ENCODE results near the gene SPOCK3.
"Not testable (repeated sequence)": the region's sequence is repeated elsewhere in the genome, so short reads cannot be mapped to it uniquely, and the experiment has no call there.

SPOCK3 gene

GRCh38 chr4:167031534-167032156 lies 202.6 kb downstream of the SPOCK3 start:
- DNase-seq = no peak

- DNase-seq = no peak
These were observed 205.3 kb downstream of the SPOCK3 start for GRCh38 chr4:167028976-167029375.

DNA sequence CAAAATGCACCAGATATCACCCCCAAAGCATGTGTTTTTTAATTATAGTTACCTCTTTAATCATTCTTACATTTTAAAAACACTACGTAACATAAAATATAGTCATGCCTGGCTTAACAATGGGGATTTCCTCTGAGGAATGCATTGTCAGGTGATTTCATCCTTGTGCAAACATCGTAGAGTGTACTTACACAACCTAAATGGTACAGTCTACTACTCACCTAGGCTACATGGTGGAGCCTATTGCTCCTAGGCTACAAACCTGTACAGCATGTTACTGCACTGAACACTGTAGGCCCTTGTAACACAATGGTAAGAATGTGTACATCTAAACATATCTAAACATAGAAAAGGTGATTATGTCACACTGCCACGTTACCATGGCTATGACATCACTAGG lies 208.6 kb downstream of the SPOCK3 start:
- DNase-seq = no peak

DNA sequence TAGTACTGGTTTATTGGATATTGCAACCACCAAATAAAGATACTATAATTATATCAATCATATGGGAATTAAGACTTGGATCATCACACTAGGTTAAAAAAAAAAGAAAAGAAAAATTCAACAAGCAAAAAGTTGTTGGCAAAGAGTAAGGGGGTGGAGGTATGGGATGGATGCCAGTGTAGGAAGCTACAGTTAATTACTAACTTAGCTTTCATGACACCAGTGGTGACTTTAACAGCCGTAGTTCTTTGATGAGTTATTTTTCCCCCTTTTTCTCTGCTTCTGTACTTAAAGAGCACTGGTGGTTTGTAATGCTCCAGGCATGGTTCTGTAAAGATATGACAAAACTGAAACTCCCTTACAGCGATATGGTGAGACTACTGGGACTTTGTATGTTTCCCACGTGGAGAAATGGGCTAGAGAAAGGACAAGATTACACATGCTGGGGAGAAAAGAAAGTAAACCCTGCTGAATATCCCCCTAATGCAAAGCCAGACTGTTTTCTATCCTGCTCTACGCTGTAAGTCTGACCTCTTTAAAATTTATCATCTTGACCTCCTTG lies 210.8 kb downstream of the SPOCK3 start:
- no peak for DNase-seq

DNA sequence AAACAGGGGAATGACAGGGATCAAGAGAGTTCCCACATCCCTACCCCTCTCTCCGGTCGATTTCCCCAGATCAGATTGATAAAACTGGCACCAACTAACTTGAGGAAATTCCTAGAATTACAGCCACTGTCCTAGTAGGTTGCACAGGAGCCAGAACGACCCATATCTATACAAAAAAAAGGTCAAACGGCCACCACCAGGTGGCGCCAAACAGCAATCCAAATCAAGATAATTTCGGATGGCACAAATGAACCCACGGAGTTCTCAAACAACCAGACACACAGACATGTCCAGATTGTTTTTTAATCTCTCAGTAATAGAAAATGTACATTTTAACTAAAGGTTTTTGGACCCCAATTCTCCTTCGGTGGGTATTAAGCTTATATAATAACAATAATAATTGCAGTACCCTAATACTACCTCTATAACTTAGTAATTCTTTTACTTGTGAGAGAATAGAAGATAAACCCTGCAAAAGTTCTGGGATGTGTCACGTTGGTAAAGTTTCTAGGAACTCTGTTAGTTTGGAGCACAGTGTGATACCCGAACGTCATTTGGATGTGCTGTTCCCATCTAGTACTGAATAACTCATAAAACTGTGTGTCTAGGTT lies 212.6 kb downstream of the SPOCK3 start:
- DNase-seq = peak; percentile 17

DNA sequence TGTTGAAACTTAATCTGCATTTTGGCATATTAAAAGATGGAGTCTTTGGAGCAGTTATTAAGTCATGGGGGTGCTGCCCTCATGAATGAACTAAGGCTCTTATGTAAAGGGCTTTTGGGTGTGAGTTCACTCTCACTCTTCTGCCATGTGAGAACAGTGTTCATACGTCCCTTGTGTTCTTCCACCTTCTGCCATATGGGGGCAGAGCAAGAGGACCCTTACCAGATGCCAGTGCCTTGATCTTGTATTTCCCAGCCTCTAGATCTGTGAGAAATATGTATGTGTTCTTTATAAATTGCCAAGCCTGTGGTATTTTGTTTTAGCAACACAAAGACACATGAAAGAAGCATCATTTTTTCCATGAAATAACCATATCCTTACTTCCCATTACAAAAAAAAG lies 213.9 kb downstream of the SPOCK3 start:
- DNase-seq = no peak

- DNase-seq = no peak
These were observed 219.3 kb downstream of the SPOCK3 start for GRCh38 chr4:167014944-167015343.

- DNase-seq = no peak
These were observed 231.0 kb downstream of the SPOCK3 start for GRCh38 chr4:167003326-167003725.

DNA sequence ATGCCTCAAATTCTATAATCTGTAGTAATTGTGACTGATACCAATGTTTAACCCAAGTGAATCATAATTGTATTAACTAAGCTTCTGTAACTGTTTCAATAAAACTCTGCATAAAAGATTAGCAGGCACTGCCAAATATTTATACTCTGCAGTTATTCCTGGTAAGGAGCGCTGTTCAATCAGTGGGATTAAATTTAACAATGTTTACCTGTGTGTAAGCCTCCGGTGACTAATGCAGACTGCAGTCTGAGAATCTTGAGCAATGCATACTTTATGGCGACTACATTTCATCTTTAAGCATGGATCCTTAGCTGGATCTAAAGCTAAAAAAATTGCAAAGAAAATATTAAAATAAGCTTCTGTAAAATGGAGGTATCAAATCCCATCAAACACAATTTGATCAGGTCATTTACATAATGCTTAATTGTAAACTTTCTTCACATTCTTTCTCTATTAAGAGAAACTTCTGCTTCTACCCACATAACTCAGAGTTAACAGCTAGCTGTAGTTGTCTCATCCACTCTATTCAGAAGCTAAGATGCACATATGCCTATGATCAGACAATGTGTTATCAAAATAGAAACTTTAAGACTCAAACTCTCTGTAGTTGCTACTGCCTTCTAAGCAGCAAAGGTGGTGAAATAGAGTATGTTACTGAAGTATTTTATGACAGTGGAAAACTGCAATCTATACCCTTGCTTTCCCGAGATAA lies 234.0 kb downstream of the SPOCK3 start:
- no peak for DNase-seq

GRCh38 chr4:166996216-166996615 lies 238.1 kb downstream of the SPOCK3 start:
- DNase-seq = no peak

DNA sequence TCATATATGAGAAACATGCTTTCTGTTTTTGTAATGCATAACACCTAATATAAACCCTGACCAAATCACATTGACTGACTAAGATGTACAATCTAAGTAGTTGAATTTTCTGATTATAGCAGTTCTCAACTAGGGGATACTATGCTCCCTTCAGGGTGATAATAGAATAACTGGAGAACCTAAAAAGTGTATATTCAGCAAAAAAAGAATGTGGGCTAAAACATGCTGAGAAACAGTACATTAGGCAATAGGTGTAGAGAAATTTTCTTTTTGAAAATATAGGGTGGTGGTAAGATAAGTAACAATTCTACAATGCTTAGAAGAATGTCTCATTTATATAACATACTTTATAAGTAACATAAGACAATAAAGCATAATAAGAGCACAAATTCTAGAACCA lies 239.6 kb downstream of the SPOCK3 start:
- DNase-seq = no peak

GRCh38 chr4:166991006-166991561 lies 243.2 kb downstream of the SPOCK3 start:
- no peak for DNase-seq

DNA sequence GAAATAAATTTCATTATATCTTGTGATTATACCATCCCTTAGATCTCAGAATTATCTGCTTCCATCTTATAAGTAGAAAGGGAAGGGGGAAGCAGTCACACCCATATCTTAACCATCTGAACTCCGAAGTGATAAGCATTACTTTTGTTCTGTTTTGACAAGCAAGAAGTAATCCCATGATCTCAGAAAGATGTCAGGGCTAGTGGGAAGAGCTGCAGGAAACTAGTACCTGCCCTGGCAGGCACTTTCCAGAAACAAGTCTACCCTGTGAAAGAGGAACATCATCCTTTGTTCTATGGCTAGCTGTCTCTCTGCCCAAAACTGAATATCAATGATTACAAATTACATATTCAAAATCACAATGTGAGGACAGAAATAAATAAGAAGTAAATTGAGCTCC lies 244.4 kb downstream of the SPOCK3 start:
- no peak for DNase-seq

GRCh38 chr4:166987026-166987425 lies 247.3 kb downstream of the SPOCK3 start:
- no peak for DNase-seq

- no peak for DNase-seq
These were observed 252.4 kb downstream of the SPOCK3 start for GRCh38 chr4:166981847-166982246.

GRCh38 chr4:166980419-166980818 lies 253.9 kb downstream of the SPOCK3 start:
- DNase-seq = no peak

DNA sequence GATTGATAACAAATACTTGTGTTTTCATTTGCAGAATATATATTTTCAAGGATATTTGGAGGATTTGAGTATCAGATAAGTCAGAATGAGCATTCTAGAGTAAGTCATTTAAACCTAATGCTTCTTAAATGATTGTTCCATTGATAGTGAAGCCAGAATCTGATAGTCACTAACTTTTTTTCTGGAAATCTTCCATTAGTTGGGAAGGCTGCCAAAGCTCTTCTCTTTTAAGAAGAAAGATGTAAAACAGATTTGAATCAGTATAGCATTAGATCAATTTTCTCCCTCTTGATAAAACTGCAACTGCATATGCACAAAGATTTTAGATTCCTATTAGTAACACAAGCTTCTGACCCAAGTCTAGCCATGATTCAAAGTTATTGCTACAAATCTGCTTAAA lies 256.7 kb downstream of the SPOCK3 start:
- no peak for DNase-seq

DNA sequence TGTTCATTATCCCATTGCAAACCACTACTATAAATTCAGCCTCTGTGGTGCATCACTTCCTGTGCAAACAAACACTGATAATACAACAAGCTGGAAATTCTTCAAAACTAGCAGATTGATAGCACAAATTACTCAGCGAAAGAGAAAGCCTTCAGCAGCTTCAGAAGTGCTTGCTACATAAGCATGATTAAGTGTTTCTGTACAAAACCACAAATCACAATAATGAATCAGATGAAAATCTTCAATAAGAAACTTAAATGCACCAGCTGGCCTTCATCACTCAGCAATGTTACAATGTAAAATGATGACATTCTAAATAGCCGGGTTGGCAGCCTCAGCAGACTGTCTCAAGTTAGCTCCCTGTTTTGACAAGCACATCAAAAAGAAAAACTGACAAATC lies 262.2 kb downstream of the SPOCK3 start:
- no peak for DNase-seq

- DNase-seq = not testable (repeated sequence)
These were observed 266.1 kb downstream of the SPOCK3 start for GRCh38 chr4:166968219-166968618.

GRCh38 chr4:166965562-166965961 lies 268.7 kb downstream of the SPOCK3 start:
- DNase-seq = no peak

DNA sequence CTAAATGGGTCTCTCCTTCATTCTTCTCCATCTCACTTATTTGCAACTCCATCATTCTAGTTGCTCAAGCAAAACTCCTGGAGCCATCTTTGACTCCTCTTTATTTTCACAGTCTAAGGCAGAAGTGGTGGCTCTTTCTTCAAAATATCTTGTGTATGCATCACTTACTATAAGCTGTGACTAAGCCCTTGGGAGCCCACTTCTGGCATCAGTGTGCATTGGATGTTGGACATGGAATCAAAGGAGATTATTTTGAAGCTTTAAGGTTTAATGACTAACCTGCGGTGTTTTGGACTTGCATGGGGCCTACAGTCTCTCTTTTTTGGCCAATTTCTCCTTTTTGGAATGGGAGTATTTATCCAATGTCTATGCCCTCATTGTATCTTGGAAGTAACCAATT lies 276.8 kb downstream of the SPOCK3 start:
- no peak for DNase-seq

DNA sequence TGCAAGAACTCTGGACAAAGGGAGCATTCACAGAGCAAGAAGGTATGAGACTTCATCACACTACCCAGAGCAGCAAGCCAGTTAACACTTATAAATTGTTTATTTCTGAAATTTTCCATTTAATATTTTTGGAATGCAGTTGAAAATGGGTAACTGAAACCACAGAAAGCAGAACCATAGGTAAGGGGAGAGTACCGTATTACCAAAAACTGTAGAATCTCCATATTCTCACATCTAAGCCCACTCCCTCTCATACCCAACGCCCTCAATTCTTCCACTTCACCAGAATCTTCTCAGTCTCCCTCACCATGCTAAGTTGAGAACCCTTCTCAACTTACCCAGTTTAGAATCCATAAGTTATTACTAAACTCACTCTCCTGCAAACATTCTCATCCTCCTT lies 277.8 kb downstream of the SPOCK3 start:
- DNase-seq = no peak

GRCh38 chr4:166941629-166942028 lies 292.7 kb downstream of the SPOCK3 start:
- no peak for DNase-seq

DNA sequence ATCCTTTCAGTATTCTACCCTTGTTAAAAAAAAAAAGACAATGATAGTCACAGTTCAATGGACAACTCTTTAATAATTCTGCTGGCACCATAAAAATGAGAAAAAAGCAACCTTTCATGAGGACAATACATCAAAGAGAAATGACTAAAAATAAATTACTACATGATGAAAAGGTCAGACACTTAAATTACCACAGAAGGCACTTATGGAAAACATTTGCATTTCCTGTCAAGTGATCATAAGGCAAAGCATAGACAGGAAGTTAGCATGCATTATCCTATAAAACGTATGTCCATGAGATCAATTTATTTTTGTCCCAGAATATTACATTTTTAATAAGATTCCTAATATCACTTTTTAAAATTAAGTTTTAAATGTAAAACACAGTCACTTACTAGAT lies 303.8 kb downstream of the SPOCK3 start:
- no peak for DNase-seq
